Astrocyte (in vitro differentiated cells and primary cell): Measurements from ENCODE around the gene POU2F1.

Experiments used
- CTCF ChIP-seq: IDR thresholded peaks from 2 replicates; pipeline ENCODE4 v1.5.1; 2011; ENCODE audit warnings: low read depth, mild to moderate bottlenecking, inconsistent platforms, low read length, moderate library complexity; ENCODE audit not compliant: insufficient read depth
- EZH2 ChIP-seq: IDR thresholded peaks from 2 replicates; pipeline ENCODE4 v1.6.1; 2012; ENCODE audit warnings: mild to moderate bottlenecking, low read length, inconsistent platforms; ENCODE audit not compliant: insufficient read depth

- TF ChIP-seq CTCF (no peak), EZH2 (no peak)
These were observed 90.0 kb downstream of the POU2F1 start for GRCh38 chr1:167310732-167311131.
